Activated T-helper 2 cell treated with anti-CD3 and anti-CD28 coated beads, Interferon-gamma antibody, Interleukin-2, Interleukin-4, amounts not matched to agents 10 μg/mL and 5 μg/mL and 100 μg/mL, durations not matched to agents 14 hours and 24 hours and 36 hours (primary cell): Measurements from ENCODE around the gene ELK3. TPM values are rescaled to one million over a fixed set of nuclear protein-coding genes. Genes with fewer than 3 reads are reported as not detected.

Experiments used
- DNase-seq: peaks from one replicate; pipeline ENCODE4 v3.0.0; 2021; ENCODE audit warnings: low spot score
- H3K27ac Mint-ChIP-seq: one replicate; pipeline ENCODE4 v1.8.0; 2021; ENCODE audit warnings: mixed read lengths
- H3K27me3 Mint-ChIP-seq: one replicate; pipeline ENCODE4 v1.8.0; 2021; ENCODE audit warnings: low read depth, mixed read lengths
- H3K36me3 Mint-ChIP-seq: one replicate; pipeline ENCODE4 v1.8.0; 2021; ENCODE audit warnings: low read depth, mixed read lengths
- H3K4me1 Mint-ChIP-seq: one replicate; pipeline ENCODE4 v1.8.0; 2021; ENCODE audit warnings: low read depth, mixed read lengths
- H3K4me3 Mint-ChIP-seq: one replicate; pipeline ENCODE4 v1.8.0; 2021; ENCODE audit warnings: low read depth, mild to moderate bottlenecking, moderate library complexity, mixed read lengths
- H3K9me3 Mint-ChIP-seq: one replicate; pipeline ENCODE4 v1.8.0; 2021; ENCODE audit warnings: mixed read lengths
- intact Hi-C: fragments of 100-400 bp; cut with micrococcal nuclease; formaldehyde crosslinking; loops from one replicate; pipeline ENCODE4 v1.15.1; 2023
- total RNA-seq: library from RNA; stranded (reverse); gene quantifications from 2 replicates; pipeline ENCODE4 v1.2.3, GENCODE V29; 2022

Gene ELK3
- total RNA-seq, 1 donor from 2014 or later = 39.7 TPM

DNA sequence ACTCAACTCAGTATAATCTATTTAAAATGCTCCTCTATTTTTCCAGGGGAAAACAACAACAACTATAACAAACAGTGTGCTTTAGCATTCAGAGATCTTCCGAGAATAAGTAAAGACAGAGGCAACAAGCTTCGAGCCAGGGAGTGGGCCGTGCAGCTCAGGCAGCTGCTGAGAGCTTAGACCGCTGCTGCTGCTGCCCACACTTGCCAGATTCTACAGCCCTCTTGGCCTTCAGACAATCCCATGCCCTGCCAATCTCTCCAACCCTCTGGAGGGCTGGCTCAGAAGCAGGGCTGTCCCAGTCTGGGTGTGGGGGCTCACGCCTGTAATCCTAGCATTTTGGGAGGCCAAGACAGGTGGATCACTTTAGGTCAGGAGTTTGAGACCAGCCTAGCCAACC is 23.4 kb upstream of the ELK3 start:
- peaks cover 11% of the 10 kb centered on the region for H3K36me3 Mint-ChIP-seq
- H3K9me3 Mint-ChIP-seq = peaks cover 21% of the 10 kb centered on the region
- intact Hi-C loops = no loop called here

DNA sequence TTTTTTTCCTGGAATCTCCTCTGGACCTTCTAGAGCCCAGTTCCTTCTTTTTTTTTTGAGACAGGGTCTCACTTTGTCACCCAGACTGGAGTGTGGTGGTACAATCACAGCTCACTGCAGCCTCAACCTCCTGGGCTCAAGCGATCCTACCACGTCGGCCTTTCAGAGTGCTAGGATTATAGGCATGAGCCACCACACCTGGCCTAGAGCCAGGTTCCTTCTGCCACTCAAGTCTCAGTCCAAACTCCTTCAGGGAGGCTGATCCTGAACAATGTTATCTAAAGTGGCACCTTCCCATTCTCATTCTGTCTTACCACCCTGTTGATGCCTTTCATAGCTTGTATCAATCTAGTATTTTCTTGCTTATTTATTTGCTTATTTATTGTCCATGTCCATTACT is 22.3 kb upstream of the ELK3 start:
- no peak for DNase-seq
- H3K27me3 Mint-ChIP-seq = no peaks in the 10 kb centered on the region
- H3K4me1 Mint-ChIP-seq = peaks cover 12% of the 10 kb centered on the region
- no peak overlapping the region for H3K27ac Mint-ChIP-seq
- H3K9me3 Mint-ChIP-seq = peaks cover 30% of the 10 kb centered on the region
- intact Hi-C loops = no loop called here
- H3K4me3 Mint-ChIP-seq = no peak overlapping the region
- peaks cover 20% of the 10 kb centered on the region for H3K36me3 Mint-ChIP-seq

More for the DNA sequence above, 23.4 kb upstream of the ELK3 start:
- H3K4me3 Mint-ChIP-seq = no peak overlapping the region
- no peak overlapping the region for H3K27ac Mint-ChIP-seq
- no peak for DNase-seq
- H3K4me1 Mint-ChIP-seq = peaks cover 6% of the 10 kb centered on the region
- H3K27me3 Mint-ChIP-seq = no peaks in the 10 kb centered on the region

DNA sequence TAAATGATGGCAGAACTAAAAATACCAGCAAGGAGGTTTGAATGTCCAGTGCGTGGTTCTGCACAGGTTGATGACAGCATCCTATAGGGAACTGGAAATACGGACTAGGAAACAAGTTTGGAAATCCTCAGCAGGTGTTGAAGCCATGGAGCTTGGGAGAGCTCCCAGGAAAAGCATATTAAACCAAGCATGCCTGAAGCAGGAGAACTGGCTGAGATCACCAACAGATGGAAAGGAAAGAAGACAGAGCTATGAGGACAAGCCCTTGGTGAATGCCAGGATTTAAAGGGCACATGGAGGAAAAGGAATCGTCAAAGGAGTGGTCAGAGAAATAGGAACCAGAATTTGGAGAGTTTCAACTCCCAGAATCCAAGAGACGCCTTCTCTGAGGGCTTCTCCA is 21.2 kb upstream of the ELK3 start:
- H3K27me3 Mint-ChIP-seq = no peaks in the 10 kb centered on the region
- intact Hi-C loops = no loop called here

DNA sequence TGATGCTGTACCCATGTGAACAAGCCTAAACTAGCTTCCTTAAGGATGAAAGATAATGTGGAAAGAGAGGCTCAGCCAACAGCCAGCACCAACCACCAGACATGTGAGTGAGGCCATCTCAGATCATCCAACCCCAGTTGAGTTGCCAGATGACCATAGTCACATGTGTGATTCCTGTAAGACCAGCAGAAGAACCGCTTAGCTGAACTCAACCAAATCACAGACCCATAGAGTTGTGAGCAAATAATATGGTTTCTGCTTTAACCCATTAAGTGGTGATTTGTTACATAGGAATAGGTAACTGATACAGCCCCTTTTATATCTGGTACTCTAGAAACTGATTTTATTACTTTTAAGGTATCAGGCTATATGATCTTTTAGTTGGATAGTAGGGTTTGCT is 17.6 kb upstream of the ELK3 start:
- Mint-ChIP-seq H3K27ac (peak overlapping the region; percentile 53), H3K4me1 (peaks cover 16% of the 10 kb centered on the region), H3K36me3 (peaks cover 26% of the 10 kb centered on the region), H3K27me3 (no peaks in the 10 kb centered on the region), H3K9me3 (peaks cover 42% of the 10 kb centered on the region), H3K4me3 (no peak overlapping the region)
- no peak for DNase-seq
- intact Hi-C loops = loop anchor here (2.0 to 5.0 kb wide), 2 partner anchors 34 to 38 kb away; no protein-coding TSS in a partner anchor

More for the DNA sequence above, 21.2 kb upstream of the ELK3 start:
- Mint-ChIP-seq H3K4me1 (peaks cover 14% of the 10 kb centered on the region), H3K9me3 (peaks cover 30% of the 10 kb centered on the region), H3K27ac (no peak overlapping the region), H3K4me3 (no peak overlapping the region), H3K36me3 (peaks cover 23% of the 10 kb centered on the region)
- DNase-seq = no peak

- no peaks in the 10 kb centered on the region for H3K27me3 Mint-ChIP-seq
- intact Hi-C loops = loop anchor here (1.0 to 5.0 kb wide), 5 partner anchors 10 to 115 kb away; no protein-coding TSS in a partner anchor
- H3K9me3 Mint-ChIP-seq = peaks cover 44% of the 10 kb centered on the region
- peak; percentile 60 for DNase-seq
- peak overlapping the region; percentile 53 for H3K27ac Mint-ChIP-seq
- H3K36me3 Mint-ChIP-seq = peaks cover 28% of the 10 kb centered on the region
- peaks cover 18% of the 10 kb centered on the region for H3K4me1 Mint-ChIP-seq
- peak overlapping the region; percentile 11 for H3K4me3 Mint-ChIP-seq
Observed at GRCh38 chr12:96177013-96177412, 17.2 kb upstream of the ELK3 start.

DNA sequence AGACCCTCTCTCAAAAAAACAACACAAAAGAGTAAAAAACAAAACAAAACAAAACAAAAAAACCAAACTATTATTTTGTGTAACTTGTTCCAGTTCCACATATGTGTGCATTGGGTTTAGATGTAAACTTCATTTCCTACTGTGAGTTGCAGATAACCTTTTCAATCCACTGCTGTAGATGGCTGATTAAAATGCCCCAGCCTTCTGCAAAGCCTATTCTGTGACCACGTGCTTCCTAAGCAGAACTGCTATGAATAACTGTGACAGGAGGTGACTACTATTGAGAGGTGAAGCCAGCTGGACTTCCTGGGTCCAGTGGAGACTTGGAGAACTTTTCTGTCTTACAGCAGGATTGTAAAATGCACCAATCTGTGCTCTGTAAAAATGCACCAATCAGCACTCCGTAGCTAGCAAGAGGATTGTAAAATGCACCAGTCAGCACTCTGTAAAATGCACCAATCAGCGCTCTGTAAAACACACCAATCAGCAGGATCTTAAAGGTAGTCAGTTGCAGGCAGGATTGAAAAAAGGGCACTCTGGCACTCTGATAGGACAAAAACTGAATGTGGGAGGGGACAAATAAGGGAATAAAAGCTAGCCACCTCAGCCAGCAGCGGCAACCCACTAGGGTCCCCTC is 10.3 kb upstream of the ELK3 start:
- Mint-ChIP-seq H3K9me3 (peaks cover 15% of the 10 kb centered on the region), H3K4me1 (peaks cover 28% of the 10 kb centered on the region), H3K36me3 (peaks cover 6% of the 10 kb centered on the region), H3K27me3 (no peaks in the 10 kb centered on the region), H3K27ac (no peak overlapping the region), H3K4me3 (no peak overlapping the region)
- no peak for DNase-seq
- intact Hi-C loops = no loop called here

DNA sequence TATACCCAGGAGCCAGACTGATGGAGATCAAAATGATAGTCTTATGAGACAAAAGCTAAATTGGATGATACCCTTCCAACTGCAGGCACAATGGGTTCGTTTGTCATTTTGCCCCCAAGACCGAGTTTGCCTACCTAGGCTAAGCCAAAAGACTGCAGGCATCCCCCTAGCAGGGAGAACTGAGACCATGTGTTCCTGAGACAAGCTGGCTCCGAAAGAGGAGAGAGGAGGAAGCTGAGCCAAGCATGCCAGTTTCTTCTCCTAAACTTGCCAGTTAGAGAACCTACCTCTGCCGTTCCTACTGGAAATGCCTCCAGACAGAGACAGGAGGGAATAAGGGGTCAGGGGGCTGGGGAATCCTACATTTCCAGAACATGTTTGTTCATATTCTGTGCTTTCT is 8.3 kb upstream of the ELK3 start:
- H3K36me3 Mint-ChIP-seq = peaks cover 3% of the 10 kb centered on the region
- DNase-seq = no peak
- H3K9me3 Mint-ChIP-seq = peaks cover 5% of the 10 kb centered on the region
- no peaks in the 10 kb centered on the region for H3K27me3 Mint-ChIP-seq
- H3K4me3 Mint-ChIP-seq = no peak overlapping the region
- no peak overlapping the region for H3K27ac Mint-ChIP-seq
- intact Hi-C loops = no loop called here
- peaks cover 32% of the 10 kb centered on the region for H3K4me1 Mint-ChIP-seq

DNA sequence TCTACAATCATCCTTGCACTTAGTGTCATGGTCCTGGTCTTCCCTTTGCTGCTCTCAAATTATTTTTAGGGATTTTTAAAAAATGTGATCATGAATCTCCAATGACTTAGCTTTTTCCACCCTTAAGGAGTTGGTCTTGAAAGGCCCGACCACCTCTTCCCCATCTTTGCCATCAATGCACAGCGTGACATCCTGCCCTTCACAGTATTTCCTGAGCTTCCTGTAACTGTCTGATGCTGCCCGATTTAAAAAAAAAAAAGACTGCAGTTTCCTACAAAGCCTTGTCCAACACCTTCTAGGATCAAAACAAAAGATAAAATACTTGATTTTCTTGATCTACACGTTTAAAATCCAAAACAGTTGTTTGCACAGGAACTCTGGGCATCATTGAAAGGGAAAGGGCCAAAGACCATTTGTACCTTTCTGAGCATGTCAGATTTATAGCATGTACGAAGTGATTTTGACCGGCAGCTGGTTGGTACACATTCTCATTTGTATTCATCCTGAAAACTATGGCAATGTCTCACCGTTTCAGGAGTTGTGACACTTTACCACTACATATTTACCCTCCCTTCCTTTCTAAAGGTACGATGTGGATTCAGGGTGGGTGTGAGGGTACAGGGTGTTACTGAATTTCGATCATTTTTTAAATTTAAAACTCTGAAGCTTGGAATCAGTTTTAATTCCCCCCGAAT is 7.4 kb upstream of the ELK3 start:
- H3K27me3 Mint-ChIP-seq = no peaks in the 10 kb centered on the region
- H3K9me3 Mint-ChIP-seq = peaks cover under 1% of the 10 kb centered on the region
- DNase-seq = no peak
- H3K4me3 Mint-ChIP-seq = no peak overlapping the region
- no peak overlapping the region for H3K27ac Mint-ChIP-seq
- intact Hi-C loops = loop anchor here (1.0 kb wide), 1 partner anchor 9 kb away; no protein-coding TSS in a partner anchor
- peaks cover under 1% of the 10 kb centered on the region for H3K36me3 Mint-ChIP-seq
- H3K4me1 Mint-ChIP-seq = peaks cover 31% of the 10 kb centered on the region

- Mint-ChIP-seq H3K4me3 (no peak overlapping the region), H3K36me3 (no peaks in the 10 kb centered on the region), H3K4me1 (peaks cover 36% of the 10 kb centered on the region), H3K27ac (no peak overlapping the region), H3K9me3 (no peaks in the 10 kb centered on the region), H3K27me3 (no peaks in the 10 kb centered on the region)
- intact Hi-C loops = loop anchor here (1.0 kb wide), 1 partner anchor 11 kb away; no protein-coding TSS in a partner anchor
- no peak for DNase-seq
Observed at GRCh38 chr12:96187956-96188355, 6.2 kb upstream of the ELK3 start.

DNA sequence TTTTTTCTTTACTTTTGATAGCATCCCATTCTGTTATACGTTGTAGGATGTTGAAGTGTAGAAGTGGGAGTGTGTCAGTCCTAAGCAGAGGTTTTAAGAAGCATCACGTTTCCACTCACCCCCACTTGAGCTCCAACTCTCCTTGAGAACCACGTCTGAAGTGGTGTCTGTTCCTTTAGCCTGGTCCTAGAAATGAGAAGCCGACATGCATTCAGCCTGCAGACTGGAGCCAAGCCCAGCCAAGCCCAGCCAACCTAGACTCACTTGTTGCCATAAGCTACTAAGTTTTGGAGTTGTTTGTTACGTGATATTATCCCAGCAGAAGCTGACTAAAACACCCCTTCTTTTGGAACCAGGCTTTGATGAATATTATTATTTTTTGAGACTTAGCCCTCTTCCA is 4.4 kb upstream of the ELK3 start:
- DNase-seq = no peak
- Mint-ChIP-seq H3K9me3 (no peaks in the 10 kb centered on the region), H3K27me3 (no peaks in the 10 kb centered on the region), H3K27ac (no peak overlapping the region), H3K4me3 (no peak overlapping the region), H3K36me3 (peaks cover 3% of the 10 kb centered on the region), H3K4me1 (peaks cover 35% of the 10 kb centered on the region)
- intact Hi-C loops = loop anchor here (10.0 kb wide), 1 partner anchor 335 kb away; the partner anchor contains the start of gene SNRPF

DNA sequence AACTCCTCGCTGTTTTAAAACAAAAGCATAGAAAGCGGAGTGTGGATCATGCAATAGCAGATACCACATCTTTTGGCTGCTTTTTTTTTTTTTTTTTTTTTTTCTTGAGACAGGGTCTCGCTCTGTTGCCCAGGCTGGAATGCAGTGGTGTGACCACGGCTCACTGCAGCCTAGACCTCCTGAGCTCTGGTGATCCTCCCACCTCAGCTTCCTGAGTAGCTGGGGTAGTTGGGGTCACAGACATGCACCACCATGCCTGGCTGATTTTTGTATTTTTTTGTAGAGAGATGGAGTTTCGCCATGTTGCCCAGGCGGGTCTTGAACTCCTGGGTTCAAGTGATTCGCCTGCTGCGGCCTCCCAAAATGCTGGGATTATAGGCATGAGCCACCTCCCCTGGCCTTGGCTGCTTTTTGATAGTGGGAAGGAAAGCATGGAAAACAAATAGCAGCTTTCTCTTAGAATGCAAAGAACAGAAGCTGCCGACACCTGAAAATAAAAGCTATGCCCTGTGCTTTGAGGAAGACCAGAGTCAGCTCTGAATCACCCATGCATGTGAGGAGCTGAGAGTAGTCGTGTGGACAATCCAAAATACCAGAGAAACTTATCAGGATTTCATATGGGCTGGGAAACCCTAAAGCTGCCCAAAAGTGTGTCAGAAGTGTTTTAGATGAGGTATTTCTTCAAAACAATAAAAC is 3.6 kb upstream of the ELK3 start:
- no peak overlapping the region for H3K4me3 Mint-ChIP-seq
- H3K9me3 Mint-ChIP-seq = no peaks in the 10 kb centered on the region
- no peak for DNase-seq
- H3K36me3 Mint-ChIP-seq = peaks cover 8% of the 10 kb centered on the region
- intact Hi-C loops = loop anchor here (10.0 kb wide), 1 partner anchor 336 kb away; the partner anchor contains the start of gene SNRPF
- H3K4me1 Mint-ChIP-seq = peaks cover 38% of the 10 kb centered on the region
- peak overlapping the region; percentile 12 for H3K27ac Mint-ChIP-seq
- no peaks in the 10 kb centered on the region for H3K27me3 Mint-ChIP-seq

GRCh38 chr12:96192926-96193573 is 1.1 kb upstream of the ELK3 start:
- H3K27ac Mint-ChIP-seq = peak overlapping the region; percentile 49
- H3K4me3 Mint-ChIP-seq = peak overlapping the region; percentile 78
- intact Hi-C loops = loop anchor here (10.0 kb wide), 1 partner anchor 338 kb away; the partner anchor contains the start of gene SNRPF
- no peaks in the 10 kb centered on the region for H3K9me3 Mint-ChIP-seq
- H3K27me3 Mint-ChIP-seq = no peaks in the 10 kb centered on the region
- peaks cover 12% of the 10 kb centered on the region for H3K36me3 Mint-ChIP-seq
- no peak for DNase-seq
- H3K4me1 Mint-ChIP-seq = peaks cover 41% of the 10 kb centered on the region
